Kidney (tissue), 14 donors: ENCODE measurements around the gene CAV2. TPM values are rescaled to one million over a fixed set of nuclear protein-coding genes. Genes with fewer than 3 reads are reported as not detected.

Experiments used
- DNase-seq, 5 donors: peaks; one replicate each; pipeline ENCODE4 v3.0.0-alpha.2; 2013 to 2020
- FAIRE-seq: peaks from 2 replicates; lab custom pipeline; 2012; peaks lifted over from hg19 to GRCh38; lab: Jason Lieb, UNC
- H3K27ac ChIP-seq, 2 donors: one replicate each; pipeline ENCODE4 v1.7.0; 2013; ENCODE audit warnings: low read depth in 2 of 2, low read length in 2 of 2, inconsistent platforms in 1 of 2
- H3K27me3 ChIP-seq: one replicate; pipeline ENCODE4 v1.7.1; 2013; ENCODE audit warnings: low read length, inconsistent platforms; ENCODE audit not compliant: control insufficient read depth, insufficient read depth
- H3K36me3 ChIP-seq, 3 donors: one replicate each; pipeline versions ENCODE4 v1.7.0 to v1.7.1; 2013; ENCODE audit warnings: low read length in 3 of 3, control low read depth in 1 of 3, inconsistent platforms in 1 of 3; ENCODE audit not compliant: insufficient read depth in 3 of 3, control insufficient read depth in 2 of 3
- H3K4me1 ChIP-seq, 3 donors: one replicate each; pipeline versions ENCODE4 v1.7.0 to v1.7.1; 2013; ENCODE audit warnings: low read length in 3 of 3, inconsistent platforms in 1 of 3, low read depth in 1 of 3; ENCODE audit not compliant: control insufficient read depth in 2 of 3, insufficient read depth in 2 of 3
- H3K4me3 ChIP-seq, 3 donors: one replicate each; pipeline versions ENCODE4 v1.7.0 to v1.8.1; 2013; ENCODE audit warnings: low read length in 3 of 3, control low read depth in 1 of 3, inconsistent platforms in 1 of 3
- H3K9ac ChIP-seq, 3 donors: one replicate each; pipeline versions ENCODE4 v1.7.0 to v1.7.1; 2013; ENCODE audit warnings: low read length in 3 of 3, control low read depth in 1 of 3, inconsistent platforms in 1 of 3
- H3K9me3 ChIP-seq, 3 donors: one replicate each; pipeline versions ENCODE4 v1.7.0 to v1.7.1; 2013; ENCODE audit warnings: low read length in 3 of 3, control low read depth in 1 of 3, inconsistent platforms in 1 of 3; ENCODE audit not compliant: control insufficient read depth in 2 of 3, insufficient read depth in 1 of 3
- intact Hi-C: fragments of 100-400 bp; cut with DNase I; formaldehyde crosslinking; loops from one replicate; pipeline ENCODE4 v1.11.1; 2022
- polyA plus RNA-seq: library from polyadenylated mRNA; stranded (reverse); fragments of 350-450 nt; fragmentation: Illumina TruSeq; extraction: RNeasy Lipid Tissue Mini Kit (QIAGEN cat#74804); gene quantifications from one replicate; pipeline ENCODE4 v1.2.3, GENCODE V29; 2014; ENCODE audit warnings: low read depth, low replicate concordance; ENCODE audit not compliant: insufficient read depth
- total RNA-seq: library from RNA; stranded (reverse); fragmentation: NEBNext Ultra II Directional; extraction: Animal tissue kit (Norgen Biotek cat#: 25700); gene quantifications from one replicate; pipeline ENCODE4 v1.2.1, GENCODE V29; 2021
- TF ChIP-seq, protein P1 (sequence below): IDR thresholded peaks from 3 replicates; pipeline ENCODE4 v1.5.1; 2012; ENCODE audit warnings: mild to moderate bottlenecking, moderate library complexity, borderline replicate concordance; ENCODE audit not compliant: insufficient read depth; ENCODE audit errors: extremely low read depth
- donor health status: control.
- donor health status: control.
- donor health status: control.
- donor health status: control.
- donor health status: control.
- donor health status: DM: yes; HTN: yes; CAD: no.
- donor health status: Normal renal cell carcinoma (clear cell type).

The CAV2 gene
- total and polyA plus RNA-seq, 2 donors from 2014 or later, result 23.1 to 50.8 TPM

DNA sequence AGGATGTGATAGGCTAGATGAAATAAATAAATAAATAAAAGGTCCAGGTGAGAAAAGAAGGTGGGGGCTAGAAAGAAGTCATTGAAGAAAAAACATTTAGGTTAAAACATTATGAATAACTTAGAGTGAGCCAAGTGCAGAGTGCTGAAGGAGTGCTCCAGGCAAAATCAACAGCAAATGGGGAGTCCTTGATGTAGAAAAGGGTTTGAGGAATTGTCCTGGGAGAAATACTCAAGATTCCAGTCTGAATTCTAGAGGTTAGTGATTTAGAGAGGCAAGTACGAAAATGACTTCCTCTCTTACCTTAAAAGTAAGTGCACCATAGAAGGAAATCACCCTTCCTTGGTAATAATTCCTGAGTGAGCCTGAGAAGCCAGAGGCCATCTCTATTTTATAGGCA lies 44.9 kb downstream of the CAV2 start:
- TF ChIP-seq, protein P1, sequence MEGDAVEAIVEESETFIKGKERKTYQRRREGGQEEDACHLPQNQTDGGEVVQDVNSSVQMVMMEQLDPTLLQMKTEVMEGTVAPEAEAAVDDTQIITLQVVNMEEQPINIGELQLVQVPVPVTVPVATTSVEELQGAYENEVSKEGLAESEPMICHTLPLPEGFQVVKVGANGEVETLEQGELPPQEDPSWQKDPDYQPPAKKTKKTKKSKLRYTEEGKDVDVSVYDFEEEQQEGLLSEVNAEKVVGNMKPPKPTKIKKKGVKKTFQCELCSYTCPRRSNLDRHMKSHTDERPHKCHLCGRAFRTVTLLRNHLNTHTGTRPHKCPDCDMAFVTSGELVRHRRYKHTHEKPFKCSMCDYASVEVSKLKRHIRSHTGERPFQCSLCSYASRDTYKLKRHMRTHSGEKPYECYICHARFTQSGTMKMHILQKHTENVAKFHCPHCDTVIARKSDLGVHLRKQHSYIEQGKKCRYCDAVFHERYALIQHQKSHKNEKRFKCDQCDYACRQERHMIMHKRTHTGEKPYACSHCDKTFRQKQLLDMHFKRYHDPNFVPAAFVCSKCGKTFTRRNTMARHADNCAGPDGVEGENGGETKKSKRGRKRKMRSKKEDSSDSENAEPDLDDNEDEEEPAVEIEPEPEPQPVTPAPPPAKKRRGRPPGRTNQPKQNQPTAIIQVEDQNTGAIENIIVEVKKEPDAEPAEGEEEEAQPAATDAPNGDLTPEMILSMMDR, result no peak
- intact Hi-C loops, result no loop called here
- no peak overlapping the region for H3K27ac ChIP-seq

DNA sequence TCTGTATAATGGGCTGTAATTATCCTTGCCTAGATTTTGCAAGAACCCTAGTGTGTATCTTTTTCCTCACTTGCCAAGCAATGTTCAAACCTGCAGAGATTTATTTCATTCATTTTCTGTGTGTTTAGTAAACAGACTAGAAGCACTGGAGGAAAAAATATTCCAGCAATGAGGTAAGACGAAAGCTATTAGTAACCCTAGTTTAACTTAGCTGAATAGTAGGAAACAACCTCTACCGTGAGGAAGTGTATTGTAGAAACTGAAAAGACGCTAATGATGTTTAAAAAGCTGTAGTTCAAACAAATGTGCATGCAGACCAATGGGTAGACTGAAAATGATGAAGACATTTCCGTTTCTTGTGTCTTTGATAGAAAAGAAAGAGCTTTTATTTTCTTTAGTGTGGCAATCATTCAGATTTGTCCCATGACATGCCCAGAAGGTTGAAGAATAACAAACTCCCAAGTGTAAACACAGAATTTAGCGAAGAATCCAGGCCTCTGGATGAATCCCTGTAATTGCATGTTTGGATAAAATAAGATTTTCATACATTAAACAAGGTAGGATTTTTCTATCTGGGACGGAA lies 46.0 kb downstream of the CAV2 start:
- H3K27me3 ChIP-seq, result no peaks in the 10 kb centered on the region
- no peaks in the 10 kb centered on the region for H3K36me3 ChIP-seq
- no peak overlapping the region for H3K27ac ChIP-seq
- no peak for FAIRE-seq
- H3K9me3 ChIP-seq, result no peaks in the 10 kb centered on the region
- H3K9ac ChIP-seq, result no peak overlapping the region
- TF ChIP-seq, protein P1, result no peak
- DNase-seq, result no peak
- no peak overlapping the region for H3K4me3 ChIP-seq
- no peaks in the 10 kb centered on the region for H3K4me1 ChIP-seq
- intact Hi-C loops, result no loop called here

More for the DNA sequence above, 44.9 kb downstream of the CAV2 start:
- Histone ChIP-seq H3K4me3 (no peak overlapping the region), H3K9ac (no peak overlapping the region), H3K36me3 (no peaks in the 10 kb centered on the region), H3K9me3 (no peaks in the 10 kb centered on the region), H3K4me1 (no peaks in the 10 kb centered on the region), H3K27me3 (no peaks in the 10 kb centered on the region)
- FAIRE-seq (no peak), DNase-seq (no peak)

DNA sequence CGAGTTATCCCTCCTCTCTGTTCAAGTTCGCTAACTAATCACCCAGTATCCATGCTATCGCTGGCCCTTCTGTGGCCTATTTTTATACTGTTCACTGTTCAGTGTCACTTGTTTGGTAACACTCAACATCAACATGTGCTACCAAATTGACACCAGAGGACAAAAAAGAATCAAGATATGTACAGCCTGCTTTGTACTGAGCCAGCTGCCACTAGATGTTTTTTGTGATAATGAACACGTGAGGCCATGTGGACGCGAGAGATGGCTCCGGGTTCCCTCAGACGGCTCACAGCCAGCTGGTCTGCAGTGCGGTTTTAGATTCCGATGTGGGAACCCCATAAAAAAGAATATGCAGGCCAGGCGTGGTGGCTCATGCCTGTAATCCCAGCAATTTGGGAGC lies 46.5 kb downstream of the CAV2 start:
- Histone ChIP-seq H3K27me3 (no peaks in the 10 kb centered on the region), H3K4me1 (no peaks in the 10 kb centered on the region), H3K9me3 (no peaks in the 10 kb centered on the region), H3K27ac (no peak overlapping the region), H3K9ac (no peak overlapping the region), H3K36me3 (no peaks in the 10 kb centered on the region), H3K4me3 (no peak overlapping the region)
- intact Hi-C loops, result no loop called here
- TF ChIP-seq, protein P1, result no peak
- DNase-seq, result no peak
- FAIRE-seq, result no peak

DNA sequence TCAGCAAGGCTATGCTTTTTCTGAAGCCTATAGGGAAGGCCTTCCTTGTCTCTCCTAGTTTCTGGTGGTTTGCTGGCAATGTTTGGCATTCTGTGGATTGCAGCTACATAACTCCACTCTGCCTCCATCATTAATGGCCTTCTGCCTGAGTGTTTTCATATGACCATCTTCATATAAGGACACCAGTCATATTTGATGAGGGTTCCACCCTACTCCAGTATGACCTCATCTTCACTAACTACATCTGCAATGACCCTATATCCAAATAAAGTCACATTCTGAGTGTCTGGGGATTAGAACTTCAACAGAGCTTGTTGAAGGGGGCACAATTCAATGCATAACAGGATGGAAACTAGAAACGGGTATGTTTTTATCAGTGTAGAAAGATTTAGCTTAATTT lies 47.4 kb downstream of the CAV2 start:
- intact Hi-C loops, result no loop called here
- DNase-seq, result no peak
- H3K9me3 ChIP-seq, result no peaks in the 10 kb centered on the region
- TF ChIP-seq, protein P1, result no peak
- H3K27me3 ChIP-seq, result no peaks in the 10 kb centered on the region
- H3K4me3 ChIP-seq, result no peak overlapping the region
- no peak for FAIRE-seq
- H3K36me3 ChIP-seq, result no peaks in the 10 kb centered on the region
- no peaks in the 10 kb centered on the region for H3K4me1 ChIP-seq
- no peak overlapping the region for H3K9ac ChIP-seq
- H3K27ac ChIP-seq, result no peak overlapping the region
